Stimulated activated naive CD4-positive, alpha-beta T cell (primary cell): ENCODE results near the gene YY2.
"Not testable (repeated sequence)": the region's sequence is repeated elsewhere in the genome, so short reads cannot be mapped to it uniquely, and the experiment has no call there.

ENCODE experiments used
- DNase-seq, 6 experiments: peaks; one replicate each; lab custom pipeline; 2025; lab: John Stamatoyannopoulos, UW

YY2 gene

GRCh38 chrX:21855937-21856415 lies at the start of gene YY2:
TSS of gene YY2 (plus strand) at chrX:21855987. CDS start at chrX:21856485, 498 bp downstream.
- no peak for DNase-seq

- no peak for DNase-seq
Measured at GRCh38 chrX:21806691-21807090, 49.1 kb upstream of the YY2 start.

- no peak for DNase-seq
Measured at GRCh38 chrX:21811832-21812231, 44.0 kb upstream of the YY2 start.

- no peak for DNase-seq
Measured at GRCh38 chrX:21812628-21813027, 43.2 kb upstream of the YY2 start.

- DNase-seq = no peak
Measured at GRCh38 chrX:21813612-21814368, 42.0 kb upstream of the YY2 start.

GRCh38 chrX:21816136-21816535 lies 39.7 kb upstream of the YY2 start:
- no peak for DNase-seq

GRCh38 chrX:21820170-21820569 lies 35.6 kb upstream of the YY2 start:
- DNase-seq = not testable (repeated sequence)

- no peak for DNase-seq
Measured at GRCh38 chrX:21821875-21822274, 33.9 kb upstream of the YY2 start.

GRCh38 chrX:21831496-21831895 lies 24.3 kb upstream of the YY2 start:
- DNase-seq = no peak

- DNase-seq = no peak
Measured at GRCh38 chrX:21837056-21837455, 18.7 kb upstream of the YY2 start.

GRCh38 chrX:21838937-21839333 lies 16.9 kb upstream of the YY2 start:
- DNase-seq = no peak

- peak; percentile 60 to 79 (median 70) for DNase-seq
Measured at GRCh38 chrX:21839334-21840192, 16.2 kb upstream of the YY2 start, which contains the start of gene MBTPS2. TSS of gene MBTPS2 (plus strand) at chrX:21839617. CDS start at chrX:21839735, 118 bp downstream.

GRCh38 chrX:21840193-21840545 lies 15.6 kb upstream of the YY2 start:
- peak in 1 of 6 experiments; percentile 18 for DNase-seq

- DNase-seq = no peak
Measured at GRCh38 chrX:21843179-21843578, 12.6 kb upstream of the YY2 start.

GRCh38 chrX:21845096-21845495 lies 10.7 kb upstream of the YY2 start:
- no peak for DNase-seq

GRCh38 chrX:21847342-21847741 lies 8.4 kb upstream of the YY2 start:
- no peak for DNase-seq

- no peak for DNase-seq
Measured at GRCh38 chrX:21853578-21853977, 2.2 kb upstream of the YY2 start.

- DNase-seq = no peak
Measured at GRCh38 chrX:21856504-21856903, 717 bp downstream of the YY2 start.

- no peak for DNase-seq
Measured at GRCh38 chrX:21863241-21863640, 7.5 kb downstream of the YY2 start.

GRCh38 chrX:21865436-21865835 lies 9.6 kb downstream of the YY2 start:
- DNase-seq = no peak

- DNase-seq = no peak
Measured at GRCh38 chrX:21870494-21870893, 14.7 kb downstream of the YY2 start.

GRCh38 chrX:21873063-21873775 lies 17.4 kb downstream of the YY2 start:
- no peak for DNase-seq
